ENCODE data around the gene PTGES. TPM values are rescaled to one million over a fixed set of nuclear protein-coding genes. Genes with fewer than 3 reads are reported as not detected.

PTGES gene
- total RNA-seq, 3 donors from 2014 or later = 3.4 to 10.8 (median 5.2) TPM

GRCh38 chr9:129718647-129719046 is 34.2 kb downstream of the PTGES start:
- Histone ChIP-seq H3K9me3 (no peaks in the 10 kb centered on the region), H3K4me3 (no peak overlapping the region), H3K36me3 (ENCODE audit: low read depth) (no peaks in the 10 kb centered on the region), H3K4me1 (ENCODE audit: low read depth) (no peaks in the 10 kb centered on the region)
- ATAC-seq (no peak), DNase-seq (no peak)
- intact Hi-C loops (cut with DNase I, micrococcal nuclease) = no loop called here
- no peak for TF ChIP-seq CTCF (IDR thresholded peaks at IDR 0.05)

GRCh38 chr9:129717991-129718390 is 34.9 kb downstream of the PTGES start:
- no peak for ATAC-seq
- DNase-seq = no peak
- intact Hi-C loops (cut with DNase I, micrococcal nuclease) = no loop called here
- TF ChIP-seq CTCF (IDR thresholded peaks at IDR 0.05) = no peak
- no peak overlapping the region for H3K4me3 ChIP-seq
- no peaks in the 10 kb centered on the region for H3K36me3 ChIP-seq (ENCODE audit: low read depth)
- no peaks in the 10 kb centered on the region for H3K4me1 ChIP-seq (ENCODE audit: low read depth)
- no peaks in the 10 kb centered on the region for H3K9me3 ChIP-seq

GRCh38 chr9:129716091-129716490 is 36.8 kb downstream of the PTGES start:
- ATAC-seq (no peak), DNase-seq (no peak)
- H3K4me3 ChIP-seq = no peak overlapping the region
- H3K4me1 ChIP-seq (ENCODE audit: low read depth) = no peaks in the 10 kb centered on the region
- no peak for TF ChIP-seq CTCF (IDR thresholded peaks at IDR 0.05)
- no peaks in the 10 kb centered on the region for H3K36me3 ChIP-seq (ENCODE audit: low read depth)
- no peaks in the 10 kb centered on the region for H3K9me3 ChIP-seq
- intact Hi-C loops (cut with DNase I, micrococcal nuclease) = no loop called here

DNA sequence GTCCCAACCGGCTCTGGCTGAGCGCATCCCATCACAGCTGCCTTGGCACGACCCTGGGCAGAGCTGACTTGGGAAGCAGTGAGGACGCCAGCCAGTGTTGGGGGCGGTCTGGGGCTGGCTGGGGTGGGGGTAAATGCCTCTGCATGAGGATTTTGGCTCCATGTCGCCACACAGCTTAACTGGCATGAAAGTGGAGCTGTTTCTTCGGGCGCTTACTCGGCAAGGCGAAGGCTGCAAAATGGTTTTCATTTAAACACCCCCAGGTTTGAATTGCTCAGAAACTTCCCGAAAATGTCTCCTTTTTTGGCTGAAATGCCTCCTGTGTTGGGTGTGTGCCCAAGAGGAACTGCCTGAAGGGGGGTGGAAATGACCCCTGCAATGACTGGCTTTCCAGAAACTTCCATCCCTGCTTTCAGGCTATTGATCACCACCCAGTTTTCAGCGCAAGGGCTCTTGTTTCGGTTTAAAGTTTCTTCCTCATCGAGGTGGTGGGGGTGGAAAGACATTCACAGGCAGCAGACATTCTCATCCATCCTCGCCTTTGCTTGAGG is 38.3 kb downstream of the PTGES start:
- intact Hi-C loops (cut with DNase I, micrococcal nuclease) = no loop called here
- no peak for TF ChIP-seq CTCF (IDR thresholded peaks at IDR 0.05)
- Histone ChIP-seq H3K36me3 (ENCODE audit: low read depth) (no peaks in the 10 kb centered on the region), H3K4me1 (ENCODE audit: low read depth) (no peaks in the 10 kb centered on the region), H3K4me3 (no peak overlapping the region), H3K9me3 (no peaks in the 10 kb centered on the region)
- DNase-seq (no peak), ATAC-seq (no peak)

DNA sequence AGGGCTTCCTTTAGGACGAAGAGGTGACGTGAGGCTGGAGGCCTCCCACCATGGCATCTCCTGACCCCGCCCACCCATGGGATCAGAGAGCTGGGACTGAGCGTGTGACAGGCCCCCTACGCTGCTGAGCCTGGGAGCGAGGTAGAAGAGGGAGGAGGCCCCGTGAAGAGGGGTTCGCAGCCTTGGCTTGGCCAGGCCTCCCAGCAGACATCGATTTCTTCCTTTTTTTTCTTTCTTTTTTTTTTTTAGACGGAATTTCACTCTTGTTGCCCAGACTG is 39.5 kb downstream of the PTGES start:
- Histone ChIP-seq H3K4me3 (no peak overlapping the region), H3K4me1 (ENCODE audit: low read depth) (no peaks in the 10 kb centered on the region), H3K9me3 (no peaks in the 10 kb centered on the region), H3K36me3 (ENCODE audit: low read depth) (no peaks in the 10 kb centered on the region)
- ATAC-seq (no peak), DNase-seq (no peak)
- TF ChIP-seq CTCF (IDR thresholded peaks at IDR 0.05) = no peak
- intact Hi-C loops (cut with DNase I, micrococcal nuclease) = no loop called here

All from mucosa of descending colon (tissue), 3 donors.